DND-41 (cell line): Measurements from ENCODE around the gene NCAM2.

ENCODE experiments used
- EZH2 ChIP-seq: IDR thresholded peaks from 3 replicates; pipeline ENCODE4 v1.6.1; 2012; ENCODE audit warnings: borderline replicate concordance, low read depth, mild to moderate bottlenecking, moderate library complexity, low read length, inconsistent platforms; ENCODE audit not compliant: severe bottlenecking
- TF ChIP-seq, protein P1 (sequence below): IDR thresholded peaks from 2 replicates; pipeline ENCODE4 v1.5.1; 2012; ENCODE audit warnings: borderline replicate concordance, low read length, moderate library complexity, mild to moderate bottlenecking; ENCODE audit not compliant: poor library complexity, severe bottlenecking; ENCODE audit errors: extremely low read depth

DNA sequence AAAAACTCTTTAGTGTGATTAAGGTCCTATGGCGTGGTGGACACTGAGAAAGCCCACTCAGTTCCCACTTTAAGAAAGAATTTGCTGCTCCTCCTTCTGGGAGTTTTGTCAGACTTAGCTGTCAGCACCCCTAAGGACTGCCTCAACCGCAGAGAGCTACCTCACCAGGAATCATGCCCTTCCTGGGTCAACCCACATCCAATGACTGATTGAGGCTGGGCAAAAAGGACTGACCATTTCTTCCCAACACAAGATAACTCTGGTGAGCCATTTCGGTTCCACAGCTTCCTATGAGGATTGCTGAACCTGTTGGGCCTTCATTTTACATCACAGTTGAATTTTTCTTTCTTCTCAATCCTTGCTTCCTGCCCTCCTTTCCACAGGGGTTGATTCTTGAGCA, 197.9 kb downstream of the NCAM2 start:
- TF ChIP-seq EZH2 = no peak
- TF ChIP-seq, protein P1, sequence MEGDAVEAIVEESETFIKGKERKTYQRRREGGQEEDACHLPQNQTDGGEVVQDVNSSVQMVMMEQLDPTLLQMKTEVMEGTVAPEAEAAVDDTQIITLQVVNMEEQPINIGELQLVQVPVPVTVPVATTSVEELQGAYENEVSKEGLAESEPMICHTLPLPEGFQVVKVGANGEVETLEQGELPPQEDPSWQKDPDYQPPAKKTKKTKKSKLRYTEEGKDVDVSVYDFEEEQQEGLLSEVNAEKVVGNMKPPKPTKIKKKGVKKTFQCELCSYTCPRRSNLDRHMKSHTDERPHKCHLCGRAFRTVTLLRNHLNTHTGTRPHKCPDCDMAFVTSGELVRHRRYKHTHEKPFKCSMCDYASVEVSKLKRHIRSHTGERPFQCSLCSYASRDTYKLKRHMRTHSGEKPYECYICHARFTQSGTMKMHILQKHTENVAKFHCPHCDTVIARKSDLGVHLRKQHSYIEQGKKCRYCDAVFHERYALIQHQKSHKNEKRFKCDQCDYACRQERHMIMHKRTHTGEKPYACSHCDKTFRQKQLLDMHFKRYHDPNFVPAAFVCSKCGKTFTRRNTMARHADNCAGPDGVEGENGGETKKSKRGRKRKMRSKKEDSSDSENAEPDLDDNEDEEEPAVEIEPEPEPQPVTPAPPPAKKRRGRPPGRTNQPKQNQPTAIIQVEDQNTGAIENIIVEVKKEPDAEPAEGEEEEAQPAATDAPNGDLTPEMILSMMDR = no peak
